AG09319 (cell line): Measurements from ENCODE around the gene YPEL3.

Experiments used
- DNase-seq: peaks from one replicate; pipeline ENCODE4 v3.0.0-alpha.2; 2010; ENCODE audit warnings: low read depth; ENCODE audit errors: extremely low read depth
- CTCF ChIP-seq: IDR thresholded peaks from 2 replicates; pipeline ENCODE4 v1.5.1; 2011; ENCODE audit warnings: low read depth, mild to moderate bottlenecking, inconsistent platforms, low read length, moderate library complexity

Gene YPEL3

GRCh38 chr16:30094541-30095165 lies 1.4 kb downstream of the YPEL3 start:
- no peak for TF ChIP-seq CTCF
- no peak for DNase-seq

GRCh38 chr16:30092373-30093010 lies 3.5 kb downstream of the YPEL3 start:
- TF ChIP-seq CTCF = peak; percentile 63
- no peak for DNase-seq

- peak; percentile 61 for DNase-seq
- TF ChIP-seq CTCF = peak; percentile 67
Measured at GRCh38 chr16:30091474-30092372, 4.3 kb downstream of the YPEL3 start, which contains the start of gene TBX6. TBX6 (minus strand) TSS chr16:30091924; CDS start chr16:30091193, 731 bp downstream.

GRCh38 chr16:30090610-30091331 lies 5.2 kb downstream of the YPEL3 start:
- DNase-seq = no peak
- no peak for TF ChIP-seq CTCF

- no peak for TF ChIP-seq CTCF
- no peak for DNase-seq
Measured at GRCh38 chr16:30088832-30089624, 7.0 kb downstream of the YPEL3 start.

GRCh38 chr16:30088237-30088831 lies 7.7 kb downstream of the YPEL3 start:
- DNase-seq = no peak
- TF ChIP-seq CTCF = no peak
